ENCODE measurements around the gene PTCD1. TPM values are rescaled to one million over a fixed set of nuclear protein-coding genes. Genes with fewer than 3 reads are reported as not detected.
A peak's percentile ranks its signal among the peaks of the same experiment; 100 is the strongest.

PTCD1 gene
- total and polyA plus RNA-seq, 9 of the 15 experiments (the other 6 are each of a cell fraction or from before 2014, with no cell fraction given): 0.46 to 17.1 (median 6.2) TPM

DNA sequence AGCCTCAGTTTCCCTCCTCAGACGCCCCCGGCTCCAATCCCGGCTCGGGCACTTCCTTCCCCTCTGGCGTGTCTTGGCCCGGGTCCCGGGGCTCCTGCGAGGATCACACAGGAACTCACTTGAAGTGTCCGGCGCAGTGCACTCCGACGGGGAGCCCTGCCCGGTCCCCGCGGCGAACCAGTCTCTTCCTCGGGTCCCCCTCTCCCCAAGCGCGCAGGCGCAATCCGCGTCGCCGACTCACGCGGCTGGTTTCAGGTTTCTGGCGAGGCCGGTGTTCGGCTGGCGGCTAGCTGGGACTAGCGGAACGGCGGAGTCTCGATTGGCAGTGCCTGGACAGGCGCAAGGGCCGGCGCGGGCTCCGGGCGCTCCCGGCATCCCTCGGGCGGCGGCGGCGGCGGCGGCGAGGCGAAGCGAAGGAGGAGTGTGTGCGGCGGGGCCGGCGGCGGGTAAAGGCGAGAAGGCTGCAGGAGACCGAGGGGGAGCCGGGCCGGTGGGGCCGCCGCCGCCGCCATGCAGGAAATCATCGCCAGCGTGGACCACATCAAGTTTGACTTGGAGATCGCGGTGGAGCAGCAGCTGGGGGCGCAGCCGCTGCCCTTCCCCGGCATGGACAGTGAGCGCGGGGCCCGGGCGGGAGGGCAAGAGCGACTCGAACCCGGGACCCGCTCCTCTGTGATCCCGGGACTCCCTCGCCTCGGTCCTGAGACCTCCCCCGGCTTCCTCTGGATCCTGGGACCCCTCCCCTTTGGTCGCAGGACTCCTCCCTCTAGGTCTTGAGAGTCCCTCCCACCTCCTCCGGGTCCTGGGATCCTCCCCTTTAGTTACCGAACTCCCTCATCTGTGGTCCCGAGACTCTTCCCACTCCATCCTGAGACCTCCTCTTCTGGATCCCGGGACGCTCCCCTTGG lies at the start of gene PTCD1, which contains the start of gene CPSF4 (continued):
- TF ChIP-seq SAFB2 (IDR thresholded peaks at IDR 0.05; ENCODE audit: borderline replicate concordance, low read depth, low read length, severe bottlenecking) (no peak), IFI16 (CRISPR knock-in tag; IDR thresholded peaks at IDR 0.05) (no peak), BRF1 (IDR thresholded peaks at IDR 0.05; ENCODE audit: borderline replicate concordance, extremely low read depth, insufficient read length) (no peak), MAZ (CRISPR knock-in tag; conservative IDR thresholded peaks at IDR 0.05 in 1 of 2, IDR thresholded peaks at IDR 0.05 in 1 of 2) (peak; percentile 67 to 94; a peak in 3 of 4 replicates), ZNF175 (CRISPR knock-in tag; IDR thresholded peaks at IDR 0.05; ENCODE audit: low read depth) (0 out of 2 replicates have a peak, but pooled peaks have one; percentile 44), ZNF778 (CRISPR knock-in tag; IDR thresholded peaks at IDR 0.05) (no peak), ZKSCAN3 (CRISPR knock-in tag; IDR thresholded peaks at IDR 0.05) (no peak), HOXB6 (CRISPR knock-in tag; IDR thresholded peaks at IDR 0.05; ENCODE audit: borderline replicate concordance) (no peak; the same call in 1 of the 2 replicates), ASH1L (IDR thresholded peaks at IDR 0.05; ENCODE audit: borderline replicate concordance, low read depth, partially characterized antibody) (no peak), SIRT6 (IDR thresholded peaks at IDR 0.05; ENCODE audit: low read depth, low read length) (no peak), ATF3 (IDR thresholded peaks at IDR 0.05) (no peak), ATF3 (CRISPR knock-in tag; conservative IDR thresholded peaks at IDR 0.05) (peak; percentile 73), ZSCAN32 (CRISPR knock-in tag; IDR thresholded peaks at IDR 0.05) (no peak; the same call in 1 of the 2 replicates), MAFF (IDR thresholded peaks at IDR 0.05; ENCODE audit: low read length) (no peak), MEIS2 (IDR thresholded peaks at IDR 0.05; ENCODE audit: partially characterized antibody) (peak; percentile 43), EP400 (IDR thresholded peaks at IDR 0.05) (peak; percentile 91), ZNF780A (CRISPR knock-in tag; IDR thresholded peaks at IDR 0.05) (no peak), CREB1 (IDR thresholded peaks at IDR 0.05) (peak; percentile 80), CREB1 (CRISPR knock-in tag; IDR thresholded peaks at IDR 0.05) (peak; percentile 69; the same call in 1 of the 2 replicates), GABPA (tag; conservative IDR thresholded peaks at IDR 0.05; ENCODE audit: low read depth) (peak; percentile 75), ZBTB17 (CRISPR knock-in tag; IDR thresholded peaks at IDR 0.05) (peak; percentile 100), ETV1 (tag; conservative IDR thresholded peaks at IDR 0.05; ENCODE audit: low read depth) (no peak)
- TF ChIP-seq, protein P1, sequence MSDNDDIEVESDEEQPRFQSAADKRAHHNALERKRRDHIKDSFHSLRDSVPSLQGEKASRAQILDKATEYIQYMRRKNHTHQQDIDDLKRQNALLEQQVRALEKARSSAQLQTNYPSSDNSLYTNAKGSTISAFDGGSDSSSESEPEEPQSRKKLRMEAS (CRISPR knock-in tag; IDR thresholded peaks at IDR 0.05): peak; percentile 41; the same call in 1 of the 2 replicates
